ENCODE results near the gene FGFRL1. TPM values are rescaled to one million over a fixed set of nuclear protein-coding genes. Genes with fewer than 3 reads are reported as not detected.

The FGFRL1 gene
- total and polyA plus RNA-seq, 2 donors (not counting 1 experiment from before 2014, with no cell fraction given): 6.1 to 10.0 TPM

- TF ChIP-seq, protein P1, sequence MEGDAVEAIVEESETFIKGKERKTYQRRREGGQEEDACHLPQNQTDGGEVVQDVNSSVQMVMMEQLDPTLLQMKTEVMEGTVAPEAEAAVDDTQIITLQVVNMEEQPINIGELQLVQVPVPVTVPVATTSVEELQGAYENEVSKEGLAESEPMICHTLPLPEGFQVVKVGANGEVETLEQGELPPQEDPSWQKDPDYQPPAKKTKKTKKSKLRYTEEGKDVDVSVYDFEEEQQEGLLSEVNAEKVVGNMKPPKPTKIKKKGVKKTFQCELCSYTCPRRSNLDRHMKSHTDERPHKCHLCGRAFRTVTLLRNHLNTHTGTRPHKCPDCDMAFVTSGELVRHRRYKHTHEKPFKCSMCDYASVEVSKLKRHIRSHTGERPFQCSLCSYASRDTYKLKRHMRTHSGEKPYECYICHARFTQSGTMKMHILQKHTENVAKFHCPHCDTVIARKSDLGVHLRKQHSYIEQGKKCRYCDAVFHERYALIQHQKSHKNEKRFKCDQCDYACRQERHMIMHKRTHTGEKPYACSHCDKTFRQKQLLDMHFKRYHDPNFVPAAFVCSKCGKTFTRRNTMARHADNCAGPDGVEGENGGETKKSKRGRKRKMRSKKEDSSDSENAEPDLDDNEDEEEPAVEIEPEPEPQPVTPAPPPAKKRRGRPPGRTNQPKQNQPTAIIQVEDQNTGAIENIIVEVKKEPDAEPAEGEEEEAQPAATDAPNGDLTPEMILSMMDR (conservative IDR thresholded peaks at IDR 0.05 in 1 of 2, IDR thresholded peaks at IDR 0.05 in 1 of 2; ENCODE audit: low read depth in 1 of 2, low read length in 2 of 2): no peak
- no peak for TF ChIP-seq EZH2 (IDR thresholded peaks at IDR 0.05; ENCODE audit: low read length, missing control alignments)
- peaks cover 22% of the 10 kb centered on the region for H3K4me1 ChIP-seq (ENCODE audit: control insufficient read depth, extremely low read depth, insufficient read depth, low read length)
- no peaks in the 10 kb centered on the region for H3K36me3 ChIP-seq (ENCODE audit: control insufficient read depth, insufficient read depth, low read length)
- no peak overlapping the region for H3K9ac ChIP-seq (ENCODE audit: insufficient read depth, low read length)
- no peaks in the 10 kb centered on the region for H3K27me3 ChIP-seq (ENCODE audit: control insufficient read depth, insufficient read depth, low read length)
- no peak overlapping the region for H2AFZ ChIP-seq (ENCODE audit: low read length)
- no peak overlapping the region for H3K27ac ChIP-seq (ENCODE audit: insufficient read depth, low read length)
- no peak for DNase-seq (ENCODE audit: low read depth in 2 of 2)
- no peaks in the 10 kb centered on the region for H4K20me1 ChIP-seq (ENCODE audit: control insufficient read depth, extremely low read depth, insufficient read depth, low read length)
- H3K4me2 ChIP-seq (ENCODE audit: extremely low read depth, insufficient read depth, low read length): no peak overlapping the region
- no peaks in the 10 kb centered on the region for H3K79me2 ChIP-seq (ENCODE audit: control insufficient read depth, insufficient read depth, low read length)
- no peaks in the 10 kb centered on the region for H3K9me3 ChIP-seq (ENCODE audit: control insufficient read depth, insufficient read depth, low read depth, low read length)
- no peak overlapping the region for H3K4me3 ChIP-seq (replicated peaks in 1 of 4; ENCODE audit: control extremely low read depth in 1 of 4, insufficient read depth in 1 of 4, low read depth in 3 of 4, low read length in 4 of 4)
Observed at GRCh38 chr4:1042352-1043055, 31.1 kb downstream of the FGFRL1 start.

DNA sequence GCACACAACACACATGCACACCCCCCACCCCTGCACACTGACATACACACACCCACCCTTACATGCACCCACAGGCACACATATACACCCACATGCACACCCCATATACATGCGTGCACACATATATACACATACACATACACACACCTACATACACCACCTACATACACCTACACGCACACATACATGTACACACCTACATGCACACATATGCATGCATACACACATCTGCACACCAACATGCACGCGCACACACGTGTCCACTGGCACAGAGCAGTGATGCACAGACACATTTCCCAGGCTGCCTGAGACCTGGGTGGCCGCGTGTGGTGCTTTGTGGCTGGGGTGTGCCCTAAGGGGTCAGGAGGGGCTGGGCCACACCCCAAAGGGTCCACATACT lies 31.7 kb downstream of the FGFRL1 start:
- no peak for TF ChIP-seq EZH2 (IDR thresholded peaks at IDR 0.05; ENCODE audit: low read length, missing control alignments)
- TF ChIP-seq, protein P1 (conservative IDR thresholded peaks at IDR 0.05 in 1 of 2, IDR thresholded peaks at IDR 0.05 in 1 of 2; ENCODE audit: low read depth in 1 of 2, low read length in 2 of 2): no peak
- Histone ChIP-seq H3K9ac (ENCODE audit: insufficient read depth, low read length) (no peak overlapping the region), H3K27me3 (ENCODE audit: control insufficient read depth, insufficient read depth, low read length) (no peaks in the 10 kb centered on the region), H3K79me2 (ENCODE audit: control insufficient read depth, insufficient read depth, low read length) (no peaks in the 10 kb centered on the region), H3K4me3 (replicated peaks in 1 of 4; ENCODE audit: control extremely low read depth in 1 of 4, insufficient read depth in 1 of 4, low read depth in 3 of 4, low read length in 4 of 4) (peak overlapping the region in 1 of 4 experiments; percentile 17), H3K4me1 (ENCODE audit: control insufficient read depth, extremely low read depth, insufficient read depth, low read length) (peaks cover 22% of the 10 kb centered on the region), H3K27ac (ENCODE audit: insufficient read depth, low read length) (peak overlapping the region; percentile 27), H3K9me3 (ENCODE audit: control insufficient read depth, insufficient read depth, low read depth, low read length) (no peaks in the 10 kb centered on the region), H3K36me3 (ENCODE audit: control insufficient read depth, insufficient read depth, low read length) (no peaks in the 10 kb centered on the region), H4K20me1 (ENCODE audit: control insufficient read depth, extremely low read depth, insufficient read depth, low read length) (no peaks in the 10 kb centered on the region), H2AFZ (ENCODE audit: low read length) (no peak overlapping the region), H3K4me2 (ENCODE audit: extremely low read depth, insufficient read depth, low read length) (peak overlapping the region; percentile 76)
- no peak for DNase-seq (ENCODE audit: low read depth in 2 of 2)

DNA sequence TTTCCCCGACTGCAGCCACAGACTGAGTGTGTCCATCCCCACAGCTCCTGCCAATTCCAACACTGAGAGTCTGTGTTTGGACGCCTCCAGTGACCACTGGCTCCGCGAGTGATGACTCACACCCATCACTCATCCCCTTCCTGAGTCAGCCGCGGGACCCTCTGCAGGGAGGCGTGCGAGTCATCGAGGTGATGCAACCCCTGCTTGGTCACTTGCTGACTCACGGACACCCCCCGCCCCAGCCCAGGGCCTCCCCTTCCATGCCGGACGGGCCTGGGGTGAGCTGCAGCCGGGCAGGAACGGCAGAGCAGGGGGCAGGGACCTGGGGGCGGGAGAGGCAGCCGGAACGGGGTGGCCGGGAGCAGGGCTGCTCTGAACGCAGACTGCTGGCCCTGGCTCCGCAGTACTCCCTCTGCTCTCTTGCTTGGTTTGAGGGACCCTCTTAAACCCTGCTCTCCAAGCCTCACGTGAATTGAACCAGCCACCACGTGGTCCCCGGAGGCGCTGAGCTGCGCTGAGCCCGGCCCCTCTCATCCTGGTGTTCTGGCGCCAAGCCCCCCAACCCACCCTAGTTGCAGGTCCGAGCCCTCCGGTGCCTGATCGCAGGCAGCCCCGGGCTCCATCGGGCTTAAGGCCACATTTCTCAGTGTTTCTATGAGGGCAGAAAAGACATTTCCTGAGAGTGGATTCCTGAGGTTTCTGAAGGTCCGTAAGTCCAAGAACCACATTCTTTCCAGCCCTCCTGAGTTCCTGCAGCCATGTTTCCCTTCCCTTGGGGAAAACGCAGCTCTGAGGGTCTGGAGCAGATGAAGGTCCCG lies 32.4 kb downstream of the FGFRL1 start:
- Histone ChIP-seq H3K27ac (ENCODE audit: insufficient read depth, low read length) (peak overlapping the region; percentile 85), H3K27me3 (ENCODE audit: control insufficient read depth, insufficient read depth, low read length) (no peaks in the 10 kb centered on the region), H3K4me1 (ENCODE audit: control insufficient read depth, extremely low read depth, insufficient read depth, low read length) (peaks cover 22% of the 10 kb centered on the region), H3K79me2 (ENCODE audit: control insufficient read depth, insufficient read depth, low read length) (no peaks in the 10 kb centered on the region), H3K4me3 (replicated peaks in 1 of 4; ENCODE audit: control extremely low read depth in 1 of 4, insufficient read depth in 1 of 4, low read depth in 3 of 4, low read length in 4 of 4) (peak overlapping the region in 1 of 4 experiments; percentile 20), H3K4me2 (ENCODE audit: extremely low read depth, insufficient read depth, low read length) (peak overlapping the region; percentile 76), H3K9ac (ENCODE audit: insufficient read depth, low read length) (peak overlapping the region; percentile 67), H2AFZ (ENCODE audit: low read length) (no peak overlapping the region), H3K36me3 (ENCODE audit: control insufficient read depth, insufficient read depth, low read length) (no peaks in the 10 kb centered on the region), H4K20me1 (ENCODE audit: control insufficient read depth, extremely low read depth, insufficient read depth, low read length) (no peaks in the 10 kb centered on the region), H3K9me3 (ENCODE audit: control insufficient read depth, insufficient read depth, low read depth, low read length) (no peaks in the 10 kb centered on the region)
- TF ChIP-seq, protein P1 (conservative IDR thresholded peaks at IDR 0.05 in 1 of 2, IDR thresholded peaks at IDR 0.05 in 1 of 2; ENCODE audit: low read depth in 1 of 2, low read length in 2 of 2): no peak
- TF ChIP-seq EZH2 (IDR thresholded peaks at IDR 0.05; ENCODE audit: low read length, missing control alignments): no peak
- DNase-seq (ENCODE audit: low read depth in 2 of 2): peak; percentile 99

Measured in fibroblast of lung (primary cell).